RWPE2 (cell line): ENCODE data around the gene TCP11.

Experiments
- ATAC-seq: fragments of 200-7000 bp; cut with Tn5 transposase; 3 replicates; pipeline ENCODE4 v1.9.1; 2021; ENCODE audit warnings: low read depth
- DNase-seq: peaks from one replicate; pipeline ENCODE4 v3.0.0-alpha.2; 2020; ENCODE audit warnings: low spot score
- H3K27ac ChIP-seq: fragments of 450-650 bp; 2 replicates; pipeline ENCODE4 v1.5.1; 2017; ENCODE audit warnings: mild to moderate bottlenecking; ENCODE audit not compliant: poor library complexity, severe bottlenecking
- H3K27me3 ChIP-seq: fragments of 250-450 bp; sonication (Bioruptor Pico); 2 replicates; pipeline ENCODE4 v1.5.1; 2021; ENCODE audit warnings: mild to moderate bottlenecking, moderate library complexity; ENCODE audit not compliant: insufficient read depth, poor library complexity, severe bottlenecking
- H3K36me3 ChIP-seq: fragments of 250-450 bp; sonication (Bioruptor Pico); 2 replicates; pipeline ENCODE4 v1.5.1; 2020; ENCODE audit warnings: low read depth, mild to moderate bottlenecking, moderate library complexity
- H3K4me1 ChIP-seq: fragments of 250-450 bp; sonication (Bioruptor Pico); 2 replicates; pipeline ENCODE4 v1.5.1; 2021; ENCODE audit warnings: mild to moderate bottlenecking, moderate library complexity; ENCODE audit not compliant: insufficient read depth, poor library complexity, severe bottlenecking
- H3K4me3 ChIP-seq: fragments of 250-450 bp; sonication (Bioruptor Pico); 2 replicates; pipeline ENCODE4 v1.5.1; 2021; ENCODE audit warnings: mild to moderate bottlenecking, moderate library complexity; ENCODE audit not compliant: severe bottlenecking
- H3K9me3 ChIP-seq: fragments of 250-450 bp; sonication (Bioruptor Pico); 2 replicates; pipeline ENCODE4 v1.5.1; 2021; ENCODE audit warnings: mild to moderate bottlenecking, moderate library complexity; ENCODE audit not compliant: severe bottlenecking
- CTCF ChIP-seq: fragments of 450-650 bp; IDR thresholded peaks from one replicate; pipeline ENCODE4 v1.5.1; 2017; ENCODE audit warnings: mild to moderate bottlenecking, moderate library complexity; ENCODE audit not compliant: poor library complexity, severe bottlenecking

Gene TCP11

GRCh38 chr6:35071347-35071994 lies 69.7 kb downstream of the TCP11 start:
- no peak for ATAC-seq
- no peaks in the 10 kb centered on the region for H3K9me3 ChIP-seq
- no peaks in the 10 kb centered on the region for H3K4me1 ChIP-seq
- peaks cover 3% of the 10 kb centered on the region; the same call in 1 of the 2 replicates for H3K36me3 ChIP-seq
- H3K27ac ChIP-seq: no peak overlapping the region
- H3K27me3 ChIP-seq: no peaks in the 10 kb centered on the region
- no peak for DNase-seq
- no peak for TF ChIP-seq CTCF
- H3K4me3 ChIP-seq: no peak overlapping the region

- Histone ChIP-seq H3K27ac (no peak overlapping the region), H3K27me3 (no peaks in the 10 kb centered on the region), H3K9me3 (no peaks in the 10 kb centered on the region), H3K4me1 (no peaks in the 10 kb centered on the region), H3K4me3 (no peak overlapping the region), H3K36me3 (peaks cover 3% of the 10 kb centered on the region; the same call in 1 of the 2 replicates)
- no peak for TF ChIP-seq CTCF
- ATAC-seq (no peak), DNase-seq (no peak)
Observed at GRCh38 chr6:35070111-35070510, 71.0 kb downstream of the TCP11 start.

GRCh38 chr6:35069262-35069661 lies 71.9 kb downstream of the TCP11 start:
- Histone ChIP-seq H3K9me3 (no peaks in the 10 kb centered on the region), H3K4me1 (no peaks in the 10 kb centered on the region), H3K36me3 (peaks cover 3% of the 10 kb centered on the region; the same call in 1 of the 2 replicates), H3K27ac (no peak overlapping the region), H3K27me3 (no peaks in the 10 kb centered on the region), H3K4me3 (no peak overlapping the region)
- DNase-seq: no peak
- no peak for TF ChIP-seq CTCF
- ATAC-seq: no peak

GRCh38 chr6:35068644-35069043 lies 72.5 kb downstream of the TCP11 start:
- no peaks in the 10 kb centered on the region for H3K27me3 ChIP-seq
- H3K4me3 ChIP-seq: no peak overlapping the region
- no peaks in the 10 kb centered on the region for H3K4me1 ChIP-seq
- H3K9me3 ChIP-seq: no peaks in the 10 kb centered on the region
- no peak overlapping the region for H3K27ac ChIP-seq
- no peak for TF ChIP-seq CTCF
- H3K36me3 ChIP-seq: no peaks in the 10 kb centered on the region
- no peak for ATAC-seq
- no peak for DNase-seq

GRCh38 chr6:35068206-35068605 lies 72.9 kb downstream of the TCP11 start:
- no peak for TF ChIP-seq CTCF

More at GRCh38 chr6:35068206-35068605, 72.9 kb downstream of the TCP11 start:
- Histone ChIP-seq H3K27me3 (no peaks in the 10 kb centered on the region), H3K4me1 (no peaks in the 10 kb centered on the region), H3K36me3 (no peaks in the 10 kb centered on the region), H3K9me3 (no peaks in the 10 kb centered on the region), H3K27ac (no peak overlapping the region), H3K4me3 (no peak overlapping the region)
- no peak for ATAC-seq
- no peak for DNase-seq
